ENCODE results near the gene COMMD9.

COMMD9 gene

DNA sequence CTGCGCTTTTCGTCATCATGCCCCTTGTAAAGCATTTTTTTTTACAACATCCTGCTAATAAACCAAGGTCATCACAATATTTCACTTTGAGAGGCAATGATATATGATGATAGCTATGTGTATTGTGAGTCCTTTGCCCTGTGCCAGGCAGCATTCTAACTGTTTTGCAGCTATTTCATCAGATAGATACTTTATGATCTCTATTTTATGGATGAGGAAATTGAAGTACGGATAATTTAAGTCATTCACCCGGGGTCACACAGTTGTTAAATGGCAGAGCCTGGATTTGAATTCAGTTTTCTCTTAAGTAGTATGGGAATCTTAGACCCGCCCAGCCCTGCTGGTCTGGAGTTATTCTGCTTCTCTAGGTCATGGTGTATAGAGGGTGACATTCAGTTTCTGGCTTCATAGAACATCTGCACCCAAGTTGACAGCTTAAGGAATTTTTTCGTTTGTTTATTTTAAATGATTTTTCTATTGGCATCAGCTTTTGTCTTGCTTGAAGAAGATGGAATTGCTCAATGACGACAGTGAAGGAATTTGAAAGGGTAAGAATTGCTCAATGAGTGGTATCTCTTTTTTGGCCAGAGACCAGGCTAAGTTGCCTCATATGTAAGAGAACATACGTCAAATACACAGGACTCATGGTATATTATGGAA is 7.8 kb upstream of the COMMD9 start:
- DNase-seq (ENCODE audit: low read depth in 2 of 2), result no peak

DNA sequence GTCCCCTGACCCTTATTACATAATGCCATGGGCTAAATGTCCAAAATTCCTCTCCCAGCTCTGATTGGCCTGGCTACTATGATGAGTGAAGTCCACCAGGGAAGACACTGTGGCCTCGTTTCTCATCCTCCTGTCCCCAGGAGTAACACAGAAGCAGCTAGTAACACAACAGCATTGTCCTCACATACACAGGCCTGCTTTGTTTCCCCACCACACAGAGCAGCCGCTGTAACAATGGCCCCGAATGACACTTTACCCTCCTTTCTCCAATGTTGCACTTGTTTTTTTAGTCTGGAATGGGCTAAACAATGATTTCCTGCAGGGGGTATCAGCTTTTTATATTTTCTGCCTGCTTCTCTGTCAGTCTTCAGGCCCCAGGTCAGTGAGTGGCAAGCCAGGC is 6.7 kb upstream of the COMMD9 start, which contains the start of gene PRR5L:
Gene PRR5L, plus strand, starts transcription at position 363 of the 400 bp plus-strand sequence. CDS start 104,834 bp downstream, outside the sequence.
- no peak for DNase-seq (ENCODE audit: low read depth in 2 of 2)

DNA sequence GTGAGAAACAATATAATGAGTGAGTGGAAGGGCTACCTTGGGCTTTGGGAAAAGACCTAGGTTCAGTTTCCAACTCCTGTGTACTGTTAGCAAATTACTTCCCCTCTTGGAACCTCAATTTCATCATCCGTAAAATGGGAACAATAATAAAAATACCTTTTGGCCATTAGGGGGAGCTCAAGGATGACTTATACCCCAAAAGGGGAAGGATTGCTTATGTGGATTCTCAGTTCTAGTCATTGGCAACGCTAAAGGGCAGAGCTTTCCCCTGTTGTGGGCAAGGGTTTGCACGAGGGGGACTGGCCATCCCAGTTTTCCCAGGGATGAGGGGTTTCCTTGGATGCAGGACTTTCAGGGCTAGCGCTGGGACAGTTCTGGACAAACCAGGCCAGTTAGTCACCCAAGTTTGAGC is 3.1 kb upstream of the COMMD9 start:
- no peak for DNase-seq (ENCODE audit: low read depth in 2 of 2)

DNA sequence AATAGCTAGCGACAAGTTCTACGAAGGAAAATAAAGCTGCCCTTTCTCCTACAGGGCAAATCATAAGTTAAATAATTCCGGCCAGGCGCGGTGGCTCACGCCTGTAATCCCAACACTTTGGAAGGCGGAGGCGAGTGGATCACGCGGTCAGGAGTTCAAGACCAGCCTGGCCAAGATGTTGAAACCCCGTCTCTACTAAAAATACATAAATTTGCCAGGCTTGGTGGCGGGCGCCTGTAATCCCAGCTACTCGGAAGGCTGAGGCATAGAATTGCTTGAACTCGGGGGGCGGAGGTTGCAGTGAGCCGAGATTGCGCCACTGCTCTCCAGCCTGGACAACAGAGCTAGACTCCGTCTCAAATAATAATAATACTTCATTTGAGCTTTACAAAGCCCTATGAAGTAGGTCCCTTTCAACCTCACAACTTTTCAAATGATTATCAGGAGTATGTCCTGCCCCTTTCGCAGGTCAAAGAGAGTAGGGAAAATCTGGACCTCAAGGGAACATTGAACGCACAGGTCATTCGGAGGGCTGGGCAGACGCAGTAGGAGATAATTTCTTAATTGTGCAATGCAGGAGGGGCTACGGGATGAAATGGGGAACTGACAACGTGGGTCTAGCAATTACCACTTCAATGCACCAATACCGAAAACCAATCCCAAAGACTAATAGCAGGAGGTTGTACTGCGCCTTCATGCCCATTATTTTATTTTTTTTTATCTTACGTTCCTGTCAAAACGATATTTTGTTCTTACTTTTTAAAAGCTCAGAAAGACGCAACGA is 590 bp downstream of the COMMD9 start:
- DNase-seq (ENCODE audit: low read depth in 2 of 2), result no peak

DNA sequence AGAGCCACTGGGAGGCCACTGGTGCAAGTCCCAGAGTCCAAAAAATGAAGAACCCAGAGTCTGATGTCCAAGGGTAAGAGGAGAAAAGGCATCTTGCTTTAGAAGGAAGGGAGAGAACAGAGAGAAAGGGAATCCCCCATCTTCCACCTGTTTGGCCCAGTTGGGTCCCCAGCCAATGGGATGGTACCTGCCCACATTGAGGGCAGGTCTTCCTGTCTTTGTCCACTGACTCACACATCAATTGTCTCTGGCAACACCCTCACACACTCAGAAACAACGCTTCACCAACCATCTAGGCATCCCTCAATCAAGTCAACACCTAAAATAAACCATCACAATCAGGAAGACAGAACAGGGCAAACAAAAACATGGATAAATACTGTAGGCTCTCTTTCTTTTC is 6.3 kb downstream of the COMMD9 start:
- DNase-seq (ENCODE audit: low read depth in 2 of 2), result no peak

DNA sequence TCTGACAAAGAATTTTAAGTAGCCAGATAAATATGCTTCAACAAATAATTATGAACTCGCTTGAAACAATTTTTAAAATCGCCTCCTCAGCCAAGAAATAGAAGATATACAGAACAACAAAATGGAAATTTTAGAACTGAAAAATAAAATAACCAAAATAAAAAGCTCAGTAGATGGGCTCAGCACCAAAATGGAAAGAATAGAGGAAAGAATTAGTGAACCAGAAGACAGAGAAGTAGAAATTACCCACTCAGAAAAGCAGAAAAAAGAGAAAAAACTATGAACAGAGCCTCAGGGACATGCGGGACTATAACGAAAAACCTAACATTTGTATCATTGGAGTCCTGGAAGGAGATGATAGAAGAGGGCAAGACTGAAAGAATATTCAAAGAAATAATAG is 7.4 kb downstream of the COMMD9 start:
- no peak for DNase-seq (ENCODE audit: low read depth in 2 of 2)

DNA sequence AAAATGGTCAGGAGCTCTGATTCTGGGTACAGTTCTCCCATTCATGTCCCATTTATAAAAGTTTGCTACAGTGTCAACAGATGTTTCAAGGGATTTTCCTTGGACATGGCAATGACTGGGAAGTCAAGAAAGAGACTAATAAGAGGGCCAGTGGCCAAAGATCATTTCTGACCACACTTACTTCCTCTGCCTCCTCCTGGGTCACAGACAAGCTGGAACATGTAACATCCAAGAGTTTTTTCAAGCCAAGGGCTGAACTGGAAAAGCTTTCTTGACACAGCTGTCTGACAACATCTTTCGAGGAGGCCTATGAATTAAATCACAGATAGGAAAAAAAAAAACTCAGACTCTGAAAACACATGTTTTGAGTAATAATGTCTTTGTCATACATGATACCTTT is 8.7 kb downstream of the COMMD9 start:
- DNase-seq (ENCODE audit: low read depth in 2 of 2), result no peak

DNA sequence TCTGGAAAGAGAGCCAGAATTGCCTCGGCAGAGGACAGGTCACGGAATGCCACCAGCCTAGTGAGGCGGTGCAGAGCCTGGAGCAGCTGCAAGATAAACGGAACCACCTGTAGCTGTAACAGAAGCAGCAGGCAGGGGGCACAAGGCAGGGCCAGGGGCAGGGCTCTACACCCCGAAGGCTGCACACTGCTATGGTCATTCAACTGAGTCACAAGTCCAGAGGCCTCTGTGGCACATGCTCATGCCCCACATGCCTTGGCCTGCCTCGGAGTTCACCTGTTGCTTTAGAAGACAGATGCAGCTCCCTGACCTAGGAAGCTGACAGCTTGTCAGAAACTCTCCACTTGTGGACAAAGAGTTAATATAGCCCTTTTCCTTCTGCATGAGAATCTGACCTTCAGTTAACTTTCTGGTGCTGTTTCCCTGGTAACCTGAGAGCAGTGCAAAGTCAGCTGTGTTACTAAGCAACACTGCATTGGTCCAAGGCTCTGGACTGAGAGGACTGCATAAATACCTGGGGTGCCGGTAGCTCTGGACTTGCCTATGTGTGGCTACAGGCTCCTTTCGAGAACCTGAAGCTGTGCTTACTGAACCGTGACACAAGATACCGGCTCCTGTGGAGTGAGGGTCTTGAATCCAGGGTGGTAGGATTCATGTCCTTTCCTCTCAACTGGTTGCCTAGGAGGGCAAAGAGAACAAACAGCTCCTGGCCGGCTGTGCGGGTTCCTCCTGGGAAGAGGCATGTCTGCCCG is 10.5 kb downstream of the COMMD9 start:
- no peak for DNase-seq (ENCODE audit: low read depth in 2 of 2)

DNA sequence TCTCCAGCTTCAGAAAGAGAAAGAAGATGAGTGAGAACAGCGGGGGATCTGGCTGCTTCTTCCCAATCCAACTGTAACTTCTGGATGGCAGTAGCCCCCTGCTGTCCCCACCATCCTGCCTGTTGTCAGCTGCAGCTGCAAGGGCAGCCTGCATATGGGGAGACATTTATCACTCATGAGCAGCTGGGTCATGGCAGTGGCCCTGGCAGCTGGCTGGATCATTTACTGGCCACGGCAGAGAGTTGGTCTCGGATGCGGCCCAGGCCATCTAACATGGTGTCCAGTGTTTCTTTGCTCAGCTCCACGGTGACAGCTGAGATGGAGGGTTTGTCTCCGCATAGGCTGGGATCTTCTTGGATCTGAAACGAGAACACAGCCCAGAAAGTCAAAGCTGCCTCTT is 14.8 kb downstream of the COMMD9 start:
- DNase-seq (ENCODE audit: low read depth in 2 of 2), result no peak

DNA sequence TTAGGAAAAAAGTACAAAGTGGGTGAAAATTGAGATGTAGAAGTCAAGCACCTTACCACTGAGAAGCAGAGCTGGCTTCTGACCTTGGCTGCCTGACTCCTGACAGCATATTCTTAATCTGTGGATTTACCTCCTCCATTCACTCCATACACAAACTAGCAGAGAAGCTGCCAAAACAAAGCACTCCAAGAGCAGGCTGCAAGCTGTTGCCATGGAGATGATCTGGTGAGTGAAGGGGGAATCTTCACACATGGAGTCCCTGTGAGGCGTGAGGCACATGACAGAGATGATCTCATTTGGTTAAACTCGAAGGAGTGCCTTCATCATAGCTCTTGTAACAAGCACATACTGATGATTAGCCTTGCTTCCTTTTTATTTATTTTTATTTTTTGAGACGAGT is 16.1 kb downstream of the COMMD9 start:
- DNase-seq (ENCODE audit: low read depth in 2 of 2), result no peak

DNA sequence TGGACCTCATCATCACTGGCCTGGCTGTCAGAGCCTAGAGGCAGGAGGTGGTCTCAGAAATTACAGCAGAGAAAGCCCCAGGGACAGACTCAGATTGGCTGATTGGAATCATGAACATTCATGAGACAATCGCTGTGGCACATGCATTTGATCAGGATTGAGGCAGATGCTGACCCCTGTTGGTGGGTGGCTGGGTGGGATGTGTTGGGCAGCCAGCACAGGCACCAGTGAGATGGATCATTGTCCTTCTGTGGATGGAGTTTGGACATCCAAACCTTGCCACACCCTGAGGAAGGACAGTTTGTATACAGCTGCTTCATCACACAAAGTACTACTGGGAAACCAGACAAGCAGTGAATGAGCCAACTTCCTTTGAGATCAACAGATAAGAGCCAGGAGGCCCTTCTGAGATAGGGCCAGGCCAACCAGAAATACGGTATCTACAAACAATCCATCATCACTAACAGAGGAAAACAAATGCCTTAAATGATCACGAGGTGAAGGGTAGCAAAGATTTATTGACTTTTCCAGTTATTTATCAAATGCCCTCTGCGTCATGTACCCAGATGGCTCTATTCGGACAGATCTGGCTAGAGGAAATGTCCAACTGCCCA is 17.3 kb downstream of the COMMD9 start:
- DNase-seq (ENCODE audit: low read depth in 2 of 2), result no peak

DNA sequence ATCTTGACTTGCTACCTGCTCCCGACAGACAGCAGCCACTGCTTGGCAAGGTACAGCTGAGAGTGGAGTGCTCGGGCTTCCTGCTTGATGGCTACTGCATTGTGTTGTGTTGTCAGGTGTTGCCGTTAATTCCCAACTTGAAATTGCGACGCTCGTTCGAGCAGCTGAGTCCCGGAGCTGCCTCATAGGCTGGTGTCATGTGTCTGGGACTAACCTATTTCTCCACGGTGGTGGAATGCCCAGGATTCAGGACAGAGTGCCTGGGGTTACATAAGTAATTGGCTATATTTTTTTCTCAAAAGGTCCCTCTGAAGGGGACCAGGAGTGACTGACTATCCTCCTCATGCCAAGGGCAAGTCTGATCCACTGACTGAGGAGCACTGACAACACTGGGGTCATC is 18.5 kb downstream of the COMMD9 start:
- DNase-seq (ENCODE audit: low read depth in 2 of 2), result no peak

DNA sequence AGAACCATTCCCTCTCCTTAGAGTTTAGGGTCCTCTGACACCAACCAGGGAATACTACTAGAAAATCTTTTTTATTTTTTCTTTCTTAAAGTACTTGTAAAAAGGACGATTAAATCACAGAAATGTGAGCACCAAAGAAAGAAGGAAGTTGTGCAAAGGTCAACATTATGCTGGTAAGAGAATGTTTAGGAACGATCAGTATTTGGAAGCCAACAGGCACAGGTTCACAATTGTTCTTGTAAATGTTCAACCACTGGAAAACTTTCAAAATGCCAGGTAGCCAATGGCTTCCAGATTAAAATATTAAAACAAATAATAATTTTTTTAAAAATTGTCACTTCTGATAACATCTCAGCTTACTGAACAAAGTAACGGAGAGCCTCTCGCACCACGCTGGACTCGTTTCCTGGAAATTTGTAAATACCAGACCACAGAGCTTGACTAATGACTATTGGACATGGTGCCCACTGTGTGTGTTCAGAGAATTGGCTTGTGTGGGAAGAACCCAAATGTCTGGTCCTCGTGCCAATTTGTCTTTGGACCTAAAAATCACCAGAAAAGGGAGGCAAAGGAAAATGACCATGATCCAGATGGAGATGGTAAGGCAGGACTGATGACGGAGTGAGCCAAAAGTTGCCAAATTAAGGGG is 20.8 kb downstream of the COMMD9 start:
- DNase-seq (ENCODE audit: low read depth in 2 of 2), result no peak

DNA sequence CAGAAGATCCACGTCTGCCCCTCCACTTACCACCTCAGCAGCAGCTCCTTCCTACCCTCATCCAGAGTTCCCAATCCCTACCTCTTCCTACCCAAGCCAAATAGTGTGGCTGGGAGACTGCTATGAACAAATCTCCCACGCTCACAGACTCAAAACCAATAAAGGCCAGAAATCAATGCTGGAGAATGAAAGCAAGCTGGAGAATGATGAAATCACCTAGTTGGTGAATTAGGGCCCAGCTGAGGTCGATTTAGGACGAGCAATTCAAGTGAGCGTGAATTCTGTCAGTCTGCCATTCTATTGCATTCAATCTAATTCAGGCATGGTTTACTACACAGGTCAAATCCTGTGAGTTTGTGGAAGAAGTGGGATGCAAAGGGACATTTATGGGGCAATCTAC is 22.5 kb downstream of the COMMD9 start:
- DNase-seq (ENCODE audit: low read depth in 2 of 2), result no peak

DNA sequence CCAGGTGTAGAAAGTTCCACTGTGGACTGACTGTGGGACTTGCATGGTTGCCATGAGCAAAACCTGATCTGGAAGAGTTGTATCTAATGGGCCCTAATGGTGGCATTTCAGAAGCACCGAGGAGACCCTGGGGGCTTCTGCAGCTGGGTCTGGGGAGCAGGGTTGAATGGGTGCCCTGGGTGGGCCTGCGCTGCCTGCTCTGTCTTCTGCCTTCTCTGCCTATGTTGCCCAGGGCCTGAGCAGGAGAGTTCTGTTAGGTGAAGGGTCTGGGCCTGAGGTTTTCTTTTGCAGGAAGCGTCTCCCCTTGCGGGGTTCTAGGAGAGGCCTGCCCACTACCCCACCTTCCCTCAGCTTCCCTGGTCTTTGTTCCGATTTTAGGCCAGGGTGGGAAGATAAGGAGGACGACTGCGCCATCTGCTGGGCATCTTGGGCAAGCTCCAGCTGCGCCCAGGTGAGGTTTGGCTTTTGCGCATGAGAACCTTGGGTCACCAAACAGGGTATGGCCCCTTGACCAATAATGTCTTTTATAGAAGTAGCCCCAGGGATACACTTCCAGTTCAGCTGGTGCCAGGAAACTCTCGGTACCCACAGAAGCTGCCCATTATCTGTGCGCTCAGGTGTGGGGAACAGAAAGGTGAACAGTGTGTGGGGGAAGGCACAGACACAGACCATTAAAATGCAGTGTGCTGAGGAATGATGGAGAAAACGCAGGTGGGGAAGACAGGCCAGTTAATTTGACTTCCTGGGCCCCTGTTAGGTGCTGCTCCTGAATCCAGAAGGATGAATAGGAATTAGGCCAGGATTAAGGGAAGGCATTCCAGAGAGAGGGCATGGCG is 23.2 kb downstream of the COMMD9 start:
- DNase-seq (ENCODE audit: low read depth in 2 of 2), result peak in 1 of 2 donors; percentile 15

DNA sequence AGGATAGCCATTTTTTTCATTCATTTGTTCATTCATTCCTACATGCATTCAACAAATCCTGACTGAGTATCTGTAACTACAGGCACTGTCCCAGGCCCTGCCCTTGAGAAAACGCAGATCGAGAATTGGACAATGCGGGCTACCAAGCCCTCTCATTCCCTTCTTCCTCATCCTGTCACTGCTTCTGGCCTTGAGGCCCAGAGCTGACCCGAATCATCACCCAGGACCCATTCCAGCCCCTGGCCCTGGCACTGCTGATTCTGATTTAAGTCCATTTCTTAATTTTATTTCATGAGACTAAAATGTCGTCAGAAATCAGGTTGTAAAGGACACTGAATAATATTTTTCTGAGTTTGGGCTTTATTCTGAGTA is 24.3 kb downstream of the COMMD9 start:
- DNase-seq (ENCODE audit: low read depth in 2 of 2), result no peak

DNA sequence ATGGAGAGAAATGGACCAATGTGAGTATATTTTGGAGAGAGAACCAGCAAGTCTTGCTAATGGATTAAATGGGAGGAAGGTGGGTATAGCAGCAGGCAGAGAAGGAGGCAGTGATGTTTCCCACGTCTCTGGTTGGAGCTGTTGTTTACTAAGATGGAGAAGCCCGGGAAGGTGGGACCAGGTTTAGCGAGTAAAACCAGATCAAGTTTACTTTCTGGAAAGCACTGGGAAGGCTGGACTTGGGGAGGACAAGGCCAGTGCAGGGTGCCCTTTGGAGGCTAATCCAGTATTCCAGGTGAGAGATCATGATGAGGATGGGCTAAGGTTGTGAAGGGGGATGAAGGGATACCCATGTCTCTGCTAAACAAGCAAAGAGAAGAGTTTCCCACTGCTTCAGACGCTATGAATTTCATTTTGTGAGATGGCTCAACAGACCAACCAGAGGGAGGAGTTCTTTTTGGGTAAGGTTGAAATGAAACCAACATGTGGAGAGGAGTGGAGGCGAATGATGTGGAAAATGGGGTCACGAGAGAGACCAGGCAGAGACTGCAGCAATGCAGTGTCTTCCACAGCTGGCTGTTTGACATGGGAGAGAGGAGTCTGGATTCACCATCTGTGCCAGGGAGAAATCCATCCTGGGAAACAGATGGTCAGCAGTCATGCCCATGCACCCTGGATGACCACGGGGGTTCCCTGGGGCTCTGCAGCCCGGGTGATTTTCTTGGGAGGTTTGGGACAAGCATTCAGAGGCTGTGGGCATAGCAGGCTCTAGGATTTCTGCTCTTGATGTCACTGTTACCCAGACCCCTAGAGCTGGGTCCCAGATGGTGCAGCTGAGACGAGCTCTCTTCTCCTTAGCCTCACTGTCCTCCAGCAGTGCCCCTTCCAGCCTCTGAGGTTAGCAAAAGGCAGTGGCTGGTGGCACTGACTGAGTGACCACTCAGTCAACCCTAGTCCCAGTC is 24.9 kb downstream of the COMMD9 start:
- no peak for DNase-seq (ENCODE audit: low read depth in 2 of 2)

DNA sequence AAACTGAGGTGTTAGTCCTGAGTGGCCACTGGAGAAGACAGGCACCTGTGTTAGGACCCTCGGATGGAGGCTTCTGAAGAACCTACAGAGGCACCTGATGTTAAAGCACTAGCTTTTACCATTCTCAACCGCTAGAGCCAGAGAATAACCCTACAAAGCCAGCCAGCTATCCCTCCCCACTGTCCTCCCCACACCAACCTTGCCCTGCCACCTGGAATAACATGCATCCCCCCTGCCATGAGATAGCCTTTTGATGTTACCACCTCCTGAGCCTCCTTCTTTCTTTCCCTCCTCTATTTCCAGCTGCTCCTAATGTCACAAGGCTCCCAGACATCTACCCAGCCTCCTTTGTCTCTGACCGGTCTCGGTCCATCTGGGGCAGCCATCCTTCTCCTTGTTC is 28.1 kb downstream of the COMMD9 start:
- no peak for DNase-seq (ENCODE audit: low read depth in 2 of 2)

DNA sequence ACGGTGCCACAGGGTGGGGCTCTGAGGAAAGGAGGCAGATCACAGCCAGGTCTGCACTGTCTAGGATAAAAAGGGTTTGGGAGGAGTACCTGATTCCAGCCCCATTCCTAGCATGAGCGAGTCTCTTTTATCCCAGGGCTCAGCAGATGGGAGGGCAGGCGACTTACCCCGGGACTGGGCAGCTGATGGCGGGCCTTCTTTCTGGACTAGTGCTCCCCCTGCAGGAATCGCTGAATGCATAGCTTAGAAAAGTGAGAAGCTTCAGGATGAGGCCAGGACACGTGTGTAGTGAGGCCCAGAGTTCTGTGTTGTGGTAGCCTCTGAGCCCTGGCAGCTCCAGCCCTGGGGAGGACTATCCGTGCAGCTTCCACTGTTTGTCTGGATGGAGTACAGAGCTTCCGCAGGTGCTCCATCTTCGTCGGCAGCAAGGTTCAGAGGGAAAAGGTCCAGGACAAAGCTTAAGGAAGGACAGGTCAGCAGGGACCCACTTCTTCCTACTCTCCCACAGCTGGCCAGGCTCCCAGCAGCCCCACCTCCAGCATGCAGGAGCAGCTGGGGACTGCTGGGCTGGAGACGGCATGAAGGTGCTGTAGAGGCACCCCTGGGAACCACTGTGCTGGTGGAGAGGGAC is 30.4 kb downstream of the COMMD9 start:
- no peak for DNase-seq (ENCODE audit: low read depth in 2 of 2)
